H1 (cell line): ENCODE data around the gene LHFPL2. TPM values are rescaled to one million over a fixed set of nuclear protein-coding genes. Genes with fewer than 3 reads are reported as not detected.

Experiments used
- ASH2L ChIP-seq: fragments of 200-600, 300-600 bp; sonication (generic); IDR thresholded peaks from one replicate; pipeline ENCODE4 v1.7.1; 2017; ENCODE audit warnings: low read length
- BACH1 ChIP-seq: IDR thresholded peaks from 2 replicates; pipeline ENCODE4 v1.6.1; 2012; ENCODE audit warnings: low read length, improper control_type of control experiment
- CHD1 ChIP-seq: IDR thresholded peaks from 2 replicates; pipeline ENCODE4 v1.6.1; 2012; ENCODE audit warnings: low read depth, low read length, improper control_type of control experiment
- CHD7 ChIP-seq: fragments of 300-600 bp; sonication (generic); IDR thresholded peaks from 2 replicates; pipeline ENCODE4 v1.7.1; 2012; ENCODE audit warnings: low read length, moderate library complexity, mild to moderate bottlenecking, inconsistent platforms; ENCODE audit not compliant: insufficient replicate concordance
- CTBP2 ChIP-seq: IDR thresholded peaks from 2 replicates; pipeline ENCODE4 v1.7.0; 2011; ENCODE audit warnings: borderline replicate concordance, mild to moderate bottlenecking, moderate library complexity, mixed read lengths, low read length; ENCODE audit not compliant: insufficient read depth, insufficient read length
- EZH2 ChIP-seq: fragments of 200-600 bp; sonication (generic); IDR thresholded peaks from 2 replicates; pipeline ENCODE4 v1.7.1; 2012; ENCODE audit warnings: low read depth, mild to moderate bottlenecking, moderate library complexity, low read length, inconsistent platforms; ENCODE audit not compliant: severe bottlenecking
- JUND ChIP-seq: IDR thresholded peaks from 2 replicates; pipeline ENCODE4 v1.6.1; 2011; ENCODE audit warnings: mild to moderate bottlenecking, improper control_type of control experiment, low read length
- KDM4A ChIP-seq: IDR thresholded peaks from one replicate; pipeline ENCODE4 v1.7.1; 2012; ENCODE audit warnings: low read depth, mild to moderate bottlenecking, moderate library complexity, low read length, inconsistent platforms; ENCODE audit not compliant: severe bottlenecking
- POLR2AphosphoS5 ChIP-seq: IDR thresholded peaks from 2 replicates; pipeline ENCODE4 v1.6.1; 2011; ENCODE audit warnings: low read depth, low read length
- SP1 ChIP-seq: IDR thresholded peaks from 2 replicates; pipeline ENCODE4 v1.6.1; 2011; ENCODE audit warnings: low read depth, low read length
- SRF ChIP-seq: IDR thresholded peaks from 2 replicates; pipeline ENCODE4 v1.6.1; 2011; ENCODE audit warnings: mild to moderate bottlenecking, low read depth, low read length, moderate library complexity
- TEAD4 ChIP-seq: IDR thresholded peaks from 2 replicates; pipeline ENCODE4 v1.6.1; 2012; ENCODE audit warnings: low read depth, low read length, inconsistent platforms, mixed read lengths
- ZNF274 ChIP-seq: IDR thresholded peaks from 2 replicates; pipeline ENCODE4 v1.7.0; 2012; ENCODE audit warnings: low read length, borderline replicate concordance; ENCODE audit errors: extremely low read depth
- polyA plus RNA-seq, 7 experiments: library from polyadenylated mRNA; depleted of rRNA in 3 of 7; stranded (reverse) in 5 of 7; unstranded in 2 of 7; fragments of >200 nt in 5 of 7; fragments of 200-250 nt in 2 of 7; gene quantifications; 1 replicate in 5 of 7; 2 replicates in 1 of 7; 4 replicates in 1 of 7; pipeline versions ENCODE4 v1.2.1 to v1.2.3, GENCODE V29; 2011 to 2013; ENCODE audit warnings: missing spikeins in 2 of 7, mixed read lengths in 2 of 7
- total RNA-seq: library from RNA; stranded (reverse); fragmentation: NEBNext Ultra II Directional; extraction: Animal tissue kit (Norgen Biotek cat#: 25700); gene quantifications from 2 replicates; pipeline ENCODE4 v1.2.1, GENCODE V29; 2021

The LHFPL2 gene
- total and polyA plus RNA-seq, 2 of the 8 experiments (the other 6 are each of a cell fraction or from before 2014, with no cell fraction given) = 9.6 to 43.0 TPM

GRCh38 chr5:78647838-78648358 is 674 bp downstream of the LHFPL2 start (continued):
- no peak for TF ChIP-seq BACH1
- TF ChIP-seq TEAD4 = no peak
- TF ChIP-seq ASH2L = peak; percentile 89
- TF ChIP-seq CHD7 = no peak
- TF ChIP-seq JUND = no peak
- TF ChIP-seq SP1 = no peak
- no peak for TF ChIP-seq SRF
- no peak for TF ChIP-seq EZH2
- TF ChIP-seq CTBP2 = no peak
- peak; percentile 89 for TF ChIP-seq KDM4A
- TF ChIP-seq POLR2AphosphoS5 = no peak
- no peak for TF ChIP-seq ZNF274
- no peak for TF ChIP-seq CHD1
